HG03432 (cell line): Measurements from ENCODE around the gene KRT13.

Source experiments
- ATAC-seq: cut with Tn5 transposase; IDR thresholded peaks from one replicate; pipeline ENCODE4 v1.9.1; 2021; ENCODE audit warnings: mild to moderate bottlenecking, moderate library complexity; ENCODE audit not compliant: unreplicated experiment

The KRT13 gene

GRCh38 chr17:41475421-41475820 lies 30.0 kb downstream of the KRT13 start:
- ATAC-seq = no peak

- no peak for ATAC-seq
Observed at GRCh38 chr17:41474863-41475262, 30.5 kb downstream of the KRT13 start.

- no peak for ATAC-seq
Observed at GRCh38 chr17:41468346-41468745, 37.1 kb downstream of the KRT13 start.

GRCh38 chr17:41467561-41467960 lies 37.9 kb downstream of the KRT13 start:
- ATAC-seq = no peak

GRCh38 chr17:41466988-41467387 lies 38.4 kb downstream of the KRT13 start, which contains the start of gene KRT32:
TSS of gene KRT32 (minus strand) at chr17:41467386. CDS start at chr17:41467325, 61 bp downstream.
- no peak for ATAC-seq

- no peak for ATAC-seq
Observed at GRCh38 chr17:41464682-41465081, 40.7 kb downstream of the KRT13 start.

GRCh38 chr17:41464173-41464572 lies 41.2 kb downstream of the KRT13 start:
- ATAC-seq = no peak

GRCh38 chr17:41463746-41464145 lies 41.7 kb downstream of the KRT13 start:
- ATAC-seq = no peak

- ATAC-seq = no peak
Observed at GRCh38 chr17:41462705-41463104, 42.7 kb downstream of the KRT13 start.

- no peak for ATAC-seq
Observed at GRCh38 chr17:41457676-41458075, 47.7 kb downstream of the KRT13 start.

GRCh38 chr17:41456204-41456603 lies 49.2 kb downstream of the KRT13 start:
- no peak for ATAC-seq

- ATAC-seq = no peak
Observed at GRCh38 chr17:41455236-41455635, 50.2 kb downstream of the KRT13 start.

- ATAC-seq = no peak
Observed at GRCh38 chr17:41453066-41453465, 52.3 kb downstream of the KRT13 start.

- ATAC-seq = no peak
Observed at GRCh38 chr17:41452281-41452680, 53.1 kb downstream of the KRT13 start.

GRCh38 chr17:41451154-41451728 lies 54.2 kb downstream of the KRT13 start:
- ATAC-seq = no peak
